Trophoblast cell (in vitro differentiated cells and primary cell): ENCODE data around the gene PLEKHA1.

Experiments
- DNase-seq, 2 donors: peaks; one replicate each; pipeline ENCODE4 v3.0.0-alpha.2; 2016
- H2AFZ ChIP-seq: 2 replicates; pipeline ENCODE4 v1.6.1; 2013; ENCODE audit warnings: low read length, moderate library complexity, mild to moderate bottlenecking; ENCODE audit not compliant: insufficient read depth, poor library complexity
- H2AK5ac ChIP-seq: 2 replicates; pipeline ENCODE4 v1.6.1; 2013; ENCODE audit warnings: mild to moderate bottlenecking, low read length
- H2BK120ac ChIP-seq: 2 replicates; pipeline ENCODE4 v1.6.1; 2013; ENCODE audit warnings: low read length, mild to moderate bottlenecking, moderate library complexity; ENCODE audit not compliant: insufficient read depth, poor library complexity
- H2BK12ac ChIP-seq: 2 replicates; pipeline ENCODE4 v1.6.1; 2013; ENCODE audit warnings: mild to moderate bottlenecking, low read length, moderate library complexity
- H2BK5ac ChIP-seq: 2 replicates; pipeline ENCODE4 v1.6.1; 2013; ENCODE audit warnings: low read length, low read depth, moderate library complexity, mild to moderate bottlenecking; ENCODE audit not compliant: poor library complexity
- H3K14ac ChIP-seq: 2 replicates; pipeline ENCODE4 v1.6.1; 2013; ENCODE audit warnings: mild to moderate bottlenecking, low read length
- H3K18ac ChIP-seq: 2 replicates; pipeline ENCODE4 v1.6.1; 2013; ENCODE audit warnings: mild to moderate bottlenecking, low read length
- H3K23ac ChIP-seq: 2 replicates; pipeline ENCODE4 v1.6.1; 2013; ENCODE audit warnings: low read length
- H3K27ac ChIP-seq: 2 replicates; pipeline ENCODE4 v1.5.1; 2013; ENCODE audit warnings: low read depth, mild to moderate bottlenecking, inconsistent platforms, low read length, moderate library complexity
- H3K27me3 ChIP-seq: 2 replicates; pipeline ENCODE4 v1.6.1; 2013; ENCODE audit warnings: inconsistent platforms, mild to moderate bottlenecking, low read length, moderate library complexity; ENCODE audit not compliant: insufficient read depth
- H3K36me3 ChIP-seq, 2 experiments: 1 replicate in 1 of 2; 2 replicates in 1 of 2; pipeline ENCODE4 v1.6.1; 2013; ENCODE audit warnings: low read length in 2 of 2, mild to moderate bottlenecking in 2 of 2, moderate library complexity in 1 of 2; ENCODE audit not compliant: insufficient read depth in 2 of 2, control insufficient read depth in 1 of 2
- H3K4ac ChIP-seq: 2 replicates; pipeline ENCODE4 v1.6.1; 2013; ENCODE audit warnings: low read depth, mild to moderate bottlenecking, low read length, moderate library complexity
- H3K4me1 ChIP-seq, 2 experiments: 1 replicate in 1 of 2; 2 replicates in 1 of 2; pipeline ENCODE4 v1.6.1; 2013; ENCODE audit warnings: low read length in 2 of 2, mild to moderate bottlenecking in 2 of 2, moderate library complexity in 1 of 2; ENCODE audit not compliant: insufficient read depth in 2 of 2, control insufficient read depth in 1 of 2
- H3K4me2 ChIP-seq: 2 replicates; pipeline ENCODE4 v1.6.1; 2013; ENCODE audit warnings: inconsistent platforms, mild to moderate bottlenecking, low read length, moderate library complexity
- H3K4me3 ChIP-seq: 2 replicates; pipeline ENCODE4 v1.5.1; 2013; ENCODE audit warnings: mild to moderate bottlenecking, low read depth, low read length, inconsistent platforms
- H3K79me1 ChIP-seq: one replicate; pipeline ENCODE4 v1.6.1; 2013; ENCODE audit warnings: low read length
- H3K79me2 ChIP-seq: 2 replicates; pipeline ENCODE4 v1.6.1; 2013; ENCODE audit warnings: low read length, mild to moderate bottlenecking; ENCODE audit not compliant: control insufficient read depth, insufficient read depth, poor library complexity
- H3K9ac ChIP-seq: 2 replicates; pipeline ENCODE4 v1.6.1; 2013; ENCODE audit warnings: mild to moderate bottlenecking, low read length
- H3K9me3 ChIP-seq: 2 replicates; pipeline ENCODE4 v1.6.1; 2013; ENCODE audit warnings: low read depth, mild to moderate bottlenecking, control low read depth, inconsistent platforms, low read length; ENCODE audit not compliant: insufficient read depth
- H4K12ac ChIP-seq: 2 replicates; pipeline ENCODE4 v1.6.1; 2013; ENCODE audit warnings: low read depth, mild to moderate bottlenecking, low read length, moderate library complexity
- H4K8ac ChIP-seq: 2 replicates; pipeline ENCODE4 v1.6.1; 2013; ENCODE audit warnings: low read depth, mild to moderate bottlenecking, low read length, moderate library complexity
- H4K91ac ChIP-seq: one replicate; pipeline ENCODE4 v1.6.1; 2013; ENCODE audit warnings: low read depth, mild to moderate bottlenecking, low read length, moderate library complexity
- WGBS: extraction: QIAGEN DNeasy Blood & Tissue Kit; methylation state at CpG from one replicate; pipeline ENCODE4 v1.1.7; 2013; ENCODE audit warnings: missing lambda C conversion rate; ENCODE audit not compliant: insufficient read length, insufficient coverage; ENCODE audit errors: extremely low coverage; 5-methylcytosine and 5-hydroxymethylcytosine counted together

Gene PLEKHA1

DNA sequence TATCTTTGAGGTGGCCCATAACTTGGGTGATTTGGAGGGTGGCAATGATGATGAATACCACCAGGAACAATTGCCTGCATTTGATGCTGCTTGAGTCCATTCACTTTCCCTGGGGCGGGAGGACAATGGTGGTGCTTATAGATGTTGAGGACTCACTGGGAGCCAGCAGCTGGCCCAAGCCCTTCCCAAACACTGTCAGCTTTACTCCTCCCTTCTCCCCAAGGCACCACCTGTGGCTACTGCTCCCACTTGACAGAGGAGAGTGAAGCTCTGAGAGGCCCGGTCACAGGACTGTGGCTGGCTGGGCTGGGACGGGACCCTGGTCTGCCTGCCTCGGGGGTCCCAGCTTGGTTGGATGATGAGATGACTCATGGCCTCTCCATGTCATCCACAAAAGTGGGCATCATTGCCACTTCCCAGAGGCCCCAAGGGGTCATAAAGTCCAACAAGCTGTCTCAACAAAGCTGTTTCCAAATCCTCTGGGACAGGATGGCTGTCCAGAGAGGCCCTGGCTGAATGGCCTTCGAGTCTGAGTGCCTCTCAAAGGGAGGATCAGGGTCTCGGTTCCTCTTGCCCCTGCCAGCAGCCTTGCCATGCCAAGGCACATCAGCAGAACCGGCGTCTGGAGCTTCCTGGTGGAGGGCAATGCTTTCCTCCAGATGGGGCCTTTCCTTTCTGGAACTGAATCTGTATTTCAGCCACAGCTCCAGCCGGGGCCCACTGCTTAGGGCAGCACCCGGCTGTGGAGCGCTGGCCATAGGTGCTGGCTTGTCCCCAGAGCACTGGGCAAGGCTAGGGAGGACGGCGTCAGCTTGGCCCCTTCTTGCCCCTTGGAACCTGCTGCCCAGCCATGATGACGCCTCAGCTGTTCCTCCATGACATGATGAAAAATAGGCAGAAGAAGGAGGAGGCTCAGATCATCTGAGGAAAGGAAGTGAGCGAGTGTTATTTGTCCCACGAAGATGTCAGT lies 47.0 kb upstream of the PLEKHA1 start:
- Histone ChIP-seq H3K23ac (no peak overlapping the region), H3K27ac (no peak overlapping the region), H3K14ac (no peak overlapping the region)

DNA sequence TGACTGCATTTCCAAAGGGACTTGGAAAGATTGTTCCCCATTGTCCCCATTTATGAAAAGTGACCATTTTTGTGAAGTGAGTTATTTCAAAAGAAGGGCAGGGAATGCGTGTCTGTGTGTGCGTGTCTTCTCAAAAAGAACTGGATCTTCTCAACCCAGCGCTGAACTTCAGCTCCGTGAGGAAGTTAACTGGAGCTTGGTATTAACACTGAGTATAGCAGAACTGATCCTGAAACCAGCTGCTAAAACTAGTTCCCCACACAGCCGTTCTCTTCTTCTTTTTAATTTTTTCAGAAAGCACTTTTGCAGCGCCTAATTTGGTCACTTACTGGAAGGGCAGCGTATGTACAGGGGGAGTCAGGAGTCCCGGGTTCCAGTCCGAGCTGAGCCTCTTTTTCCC lies 45.8 kb upstream of the PLEKHA1 start:
- no peak overlapping the region for H2BK12ac ChIP-seq
- no peak overlapping the region for H2BK120ac ChIP-seq
- WGBS: no CpG with 5 or more reads among the region's 9 CpGs
- no peak overlapping the region for H3K18ac ChIP-seq
- H3K27me3 ChIP-seq: no peaks in the 10 kb centered on the region
- no peak overlapping the region for H3K4ac ChIP-seq
- H3K4me3 ChIP-seq: no peak overlapping the region
- H3K23ac ChIP-seq: no peak overlapping the region
- no peak overlapping the region for H3K27ac ChIP-seq
- H2BK5ac ChIP-seq: no peak overlapping the region
- no peak overlapping the region for H3K4me2 ChIP-seq
- H4K12ac ChIP-seq: no peak overlapping the region
- H3K4me1 ChIP-seq: no peaks in the 10 kb centered on the region
- DNase-seq: no peak
- H3K9me3 ChIP-seq: peaks cover 8% of the 10 kb centered on the region
- no peak overlapping the region for H2AK5ac ChIP-seq
- no peak overlapping the region for H3K14ac ChIP-seq
- H2AFZ ChIP-seq: no peak overlapping the region
- H4K91ac ChIP-seq: no peak overlapping the region
- no peaks in the 10 kb centered on the region for H3K79me2 ChIP-seq
- no peaks in the 10 kb centered on the region for H3K79me1 ChIP-seq
- no peaks in the 10 kb centered on the region for H3K36me3 ChIP-seq
- no peak overlapping the region for H3K9ac ChIP-seq
- H4K8ac ChIP-seq: no peak overlapping the region

More for the DNA sequence above, 47.0 kb upstream of the PLEKHA1 start:
- Histone ChIP-seq H2AK5ac (no peak overlapping the region), H3K36me3 (no peaks in the 10 kb centered on the region), H3K9me3 (peaks cover 8% of the 10 kb centered on the region), H3K4me1 (no peaks in the 10 kb centered on the region), H3K27me3 (no peaks in the 10 kb centered on the region), H2AFZ (no peak overlapping the region), H3K9ac (no peak overlapping the region), H3K4me2 (no peak overlapping the region), H2BK120ac (no peak overlapping the region), H4K91ac (no peak overlapping the region), H2BK12ac (no peak overlapping the region), H4K8ac (no peak overlapping the region), H4K12ac (no peak overlapping the region), H3K4me3 (no peak overlapping the region), H3K18ac (no peak overlapping the region), H3K4ac (no peak overlapping the region), H2BK5ac (no peak overlapping the region), H3K79me1 (no peaks in the 10 kb centered on the region), H3K79me2 (no peaks in the 10 kb centered on the region)
- DNase-seq: no peak
- WGBS: no CpG with 5 or more reads among the region's 16 CpGs

DNA sequence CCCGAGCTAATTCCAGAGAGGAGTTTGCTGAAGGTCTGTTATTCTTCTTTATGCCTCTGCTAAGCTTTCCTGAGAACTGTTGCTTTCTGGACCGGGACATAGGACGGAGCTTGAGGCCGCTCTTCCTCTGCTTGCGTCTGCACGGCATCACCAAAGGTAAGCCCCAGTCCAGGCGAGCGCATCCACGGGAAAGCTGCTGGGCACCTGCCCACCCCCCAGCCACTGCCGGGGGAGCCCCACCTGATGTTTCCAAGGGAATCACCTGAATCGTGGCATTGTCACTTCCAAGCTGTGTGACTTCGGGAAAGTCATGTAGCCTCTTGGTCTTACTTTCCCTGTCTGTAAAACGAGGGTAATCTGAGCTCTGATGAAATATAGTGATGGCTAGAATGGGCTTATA lies 45.1 kb upstream of the PLEKHA1 start:
- H3K23ac ChIP-seq: no peak overlapping the region
- no peak overlapping the region for H4K12ac ChIP-seq
- no peak overlapping the region for H3K4me2 ChIP-seq
- no peaks in the 10 kb centered on the region for H3K36me3 ChIP-seq
- no peak overlapping the region for H3K9ac ChIP-seq
- H3K79me2 ChIP-seq: no peaks in the 10 kb centered on the region
- no peak for DNase-seq
- no peaks in the 10 kb centered on the region for H3K27me3 ChIP-seq
- no peak overlapping the region for H4K91ac ChIP-seq
- no peak overlapping the region for H2BK12ac ChIP-seq
- H3K4ac ChIP-seq: no peak overlapping the region
- H4K8ac ChIP-seq: no peak overlapping the region
- H3K27ac ChIP-seq: no peak overlapping the region
- no CpG with 5 or more reads among the region's 13 CpGs for WGBS
- H3K9me3 ChIP-seq: peaks cover 6% of the 10 kb centered on the region
- no peak overlapping the region for H3K4me3 ChIP-seq
- H2BK120ac ChIP-seq: no peak overlapping the region
- H3K14ac ChIP-seq: no peak overlapping the region
- H3K18ac ChIP-seq: no peak overlapping the region
- no peak overlapping the region for H2AK5ac ChIP-seq
- no peak overlapping the region for H2BK5ac ChIP-seq
- H3K79me1 ChIP-seq: no peaks in the 10 kb centered on the region
- no peak overlapping the region for H2AFZ ChIP-seq
- H3K4me1 ChIP-seq: no peaks in the 10 kb centered on the region

DNA sequence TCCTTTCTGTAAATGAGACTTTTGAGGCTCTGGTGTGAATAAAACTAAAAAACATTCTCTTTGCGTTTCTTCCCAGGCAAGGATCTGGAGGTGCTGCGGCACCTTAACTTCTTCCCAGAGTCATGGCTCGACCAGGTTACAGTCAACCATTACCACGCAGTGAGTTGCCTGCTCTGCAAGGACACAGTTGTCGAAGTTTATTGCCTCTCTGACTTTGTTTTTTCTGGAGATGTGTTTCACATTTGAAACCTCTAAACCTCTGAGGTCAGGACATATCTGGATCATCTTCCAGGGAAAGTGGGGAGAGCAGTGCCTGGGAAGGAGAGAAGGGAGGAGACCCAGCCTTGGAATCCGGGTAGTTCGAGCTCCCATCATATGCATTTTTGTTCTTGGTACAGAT lies 43.4 kb upstream of the PLEKHA1 start:
- H3K4me2 ChIP-seq: no peak overlapping the region
- no peaks in the 10 kb centered on the region for H3K27me3 ChIP-seq
- no peak overlapping the region for H4K91ac ChIP-seq
- H2AK5ac ChIP-seq: no peak overlapping the region
- H4K12ac ChIP-seq: no peak overlapping the region
- H3K79me1 ChIP-seq: no peaks in the 10 kb centered on the region
- H2BK12ac ChIP-seq: no peak overlapping the region
- WGBS: no CpG with 5 or more reads among the region's 7 CpGs
- peaks cover 6% of the 10 kb centered on the region for H3K9me3 ChIP-seq
- H4K8ac ChIP-seq: no peak overlapping the region
- H3K79me2 ChIP-seq: no peaks in the 10 kb centered on the region
- H3K14ac ChIP-seq: no peak overlapping the region
- no peak overlapping the region for H2AFZ ChIP-seq
- no peak overlapping the region for H3K4me3 ChIP-seq
- DNase-seq: no peak
- no peak overlapping the region for H3K4ac ChIP-seq
- no peaks in the 10 kb centered on the region for H3K4me1 ChIP-seq
- H3K9ac ChIP-seq: no peak overlapping the region
- H3K36me3 ChIP-seq: no peaks in the 10 kb centered on the region
- H2BK120ac ChIP-seq: no peak overlapping the region
- no peak overlapping the region for H2BK5ac ChIP-seq
- no peak overlapping the region for H3K23ac ChIP-seq
- no peak overlapping the region for H3K18ac ChIP-seq
- H3K27ac ChIP-seq: no peak overlapping the region
